Activated CD8-positive, alpha-beta memory T cell treated with anti-CD3 and anti-CD28 coated beads, Interleukin-2, amount 10 ng/mL, durations not matched to agents 7 days and 5 days (primary cell): Measurements from ENCODE around the gene EMP2. TPM values are rescaled to one million over a fixed set of nuclear protein-coding genes. Genes with fewer than 3 reads are reported as not detected.

Source experiments
- ATAC-seq: fragments of 150-1000 bp; cut with Tn5 transposase; one replicate; pipeline ENCODE4 v1.10.0; 2021; ENCODE audit warnings: moderate library complexity
- CTCF ChIA-PET: fragments of 350-600 bp; sonication (Branson Sonifier 250); formaldehyde crosslinking; loops from one replicate; lab custom pipeline; 2021; ENCODE audit warnings: antibody characterized with exemption; lab: Charles Lee
- DNase-seq: peaks from one replicate; pipeline ENCODE4 v3.0.0-alpha.2; 2020
- H3K27ac Mint-ChIP-seq: one replicate; pipeline ENCODE4 v1.8.0; 2021; ENCODE audit warnings: mild to moderate bottlenecking, mixed read lengths
- H3K27me3 Mint-ChIP-seq: one replicate; pipeline ENCODE4 v1.8.0; 2021; ENCODE audit warnings: mixed read lengths
- H3K36me3 Mint-ChIP-seq: one replicate; pipeline ENCODE4 v1.8.0; 2021; ENCODE audit warnings: mild to moderate bottlenecking, mixed read lengths
- H3K4me1 Mint-ChIP-seq: one replicate; pipeline ENCODE4 v1.8.0; 2021; ENCODE audit warnings: mixed read lengths
- H3K4me3 Mint-ChIP-seq: one replicate; pipeline ENCODE4 v1.8.0; 2021; ENCODE audit warnings: mild to moderate bottlenecking, moderate library complexity, mixed read lengths
- H3K9me3 Mint-ChIP-seq: one replicate; pipeline ENCODE4 v1.8.0; 2022; ENCODE audit warnings: low read depth, mixed read lengths
- total RNA-seq, 2 experiments: library from RNA; stranded (reverse); gene quantifications; one replicate each; pipeline ENCODE4 v1.2.3, GENCODE V29; 2021

Gene EMP2
- total RNA-seq, 2 experiments from 2014 or later, result not detected

DNA sequence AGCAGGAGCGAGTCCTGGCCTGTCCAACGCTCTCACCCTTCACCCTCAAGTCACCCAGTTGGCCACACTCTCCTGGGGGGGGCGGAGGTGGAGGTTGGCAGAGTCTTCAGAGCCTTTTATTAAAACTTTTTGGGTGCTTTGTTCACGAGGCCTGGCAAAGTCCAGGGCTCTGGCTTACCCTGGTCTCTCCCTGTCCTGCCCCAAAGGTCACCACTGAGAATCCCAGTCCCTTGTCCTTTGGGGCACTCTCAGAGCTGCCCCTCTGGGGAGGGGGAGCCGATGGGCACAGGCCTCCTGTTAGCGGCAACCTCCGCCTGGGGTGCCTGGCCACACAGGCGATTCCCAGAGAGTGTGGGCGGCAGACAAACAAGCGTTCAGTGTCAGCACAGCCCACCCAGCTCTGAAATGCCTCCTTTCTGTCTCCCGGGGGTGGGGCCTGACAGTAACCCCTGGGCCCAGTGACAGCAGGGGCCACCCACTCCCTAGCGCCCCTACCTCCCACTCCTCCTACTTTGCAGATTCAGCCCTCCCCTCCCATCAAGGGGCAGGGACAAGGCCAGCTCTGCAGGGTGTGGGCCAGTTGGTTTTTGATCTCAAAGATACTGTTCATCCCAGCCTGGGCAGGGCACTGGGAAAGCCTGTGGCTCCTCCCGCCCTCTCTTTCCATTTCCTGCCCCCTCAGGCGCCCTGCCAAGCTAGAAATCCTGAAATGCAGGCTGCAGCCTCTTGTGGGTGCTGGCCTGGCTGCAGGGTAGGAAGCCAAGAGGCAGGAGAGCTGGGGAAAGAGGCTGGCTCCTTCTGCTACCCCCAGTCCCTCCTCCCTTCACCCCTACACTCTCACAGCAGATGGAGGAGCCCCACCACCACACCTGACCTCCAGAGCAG lies 36.6 kb upstream of the EMP2 start:
- Mint-ChIP-seq H3K27me3 (peaks cover 20% of the 10 kb centered on the region), H3K9me3 (no peaks in the 10 kb centered on the region), H3K27ac (no peak overlapping the region), H3K36me3 (no peaks in the 10 kb centered on the region), H3K4me3 (no peak overlapping the region), H3K4me1 (no peaks in the 10 kb centered on the region)
- DNase-seq (no peak), ATAC-seq (no peak)
- CTCF ChIA-PET, result no interaction called here

DNA sequence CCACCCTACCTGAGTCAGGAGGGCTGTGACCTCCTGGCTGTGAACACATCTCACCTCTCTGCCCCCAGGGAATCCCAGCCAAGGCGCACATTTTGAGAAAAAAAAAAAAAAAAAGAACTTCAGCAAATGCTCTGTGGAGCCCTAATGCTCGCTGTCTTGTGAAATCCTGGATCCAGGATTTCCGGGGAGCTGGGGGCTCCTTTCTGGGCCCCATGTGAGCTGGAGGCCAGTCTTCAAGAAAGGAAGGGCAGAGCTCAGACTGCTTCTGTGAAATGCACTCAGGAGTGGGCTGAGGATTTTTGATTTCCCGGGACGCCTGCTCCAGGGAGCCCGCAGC lies 36.0 kb upstream of the EMP2 start:
- no peaks in the 10 kb centered on the region for H3K36me3 Mint-ChIP-seq
- ATAC-seq, result no peak
- H3K4me3 Mint-ChIP-seq, result no peak overlapping the region
- H3K27ac Mint-ChIP-seq, result no peak overlapping the region
- H3K9me3 Mint-ChIP-seq, result no peaks in the 10 kb centered on the region
- CTCF ChIA-PET, result no interaction called here
- no peak for DNase-seq
- peaks cover 20% of the 10 kb centered on the region for H3K27me3 Mint-ChIP-seq
- H3K4me1 Mint-ChIP-seq, result no peaks in the 10 kb centered on the region

DNA sequence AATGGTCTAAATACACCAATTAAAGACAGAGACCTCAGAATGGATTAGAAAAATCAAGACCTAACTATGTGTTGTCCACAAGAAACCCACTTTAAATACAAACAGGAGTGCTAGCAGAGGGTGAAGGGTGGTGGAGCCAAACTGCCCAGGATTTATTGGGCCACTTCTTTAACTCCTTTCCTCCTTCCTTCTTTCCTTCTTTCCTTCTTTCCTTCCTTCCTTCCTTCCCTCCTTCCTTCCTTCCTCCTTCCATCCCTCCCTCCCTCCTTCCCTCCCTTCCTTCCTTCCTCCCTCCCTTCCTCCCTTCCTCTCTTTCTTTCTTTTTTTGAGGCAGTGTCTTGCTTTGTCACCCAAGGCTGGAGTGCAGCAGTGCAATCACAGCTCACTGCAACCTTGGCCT lies 34.3 kb upstream of the EMP2 start:
- H3K27ac Mint-ChIP-seq, result no peak overlapping the region
- no peak overlapping the region for H3K4me3 Mint-ChIP-seq
- no peak for ATAC-seq
- no peak for DNase-seq
- CTCF ChIA-PET, result no interaction called here
- peaks cover 13% of the 10 kb centered on the region for H3K27me3 Mint-ChIP-seq
- no peaks in the 10 kb centered on the region for H3K9me3 Mint-ChIP-seq
- H3K36me3 Mint-ChIP-seq, result no peaks in the 10 kb centered on the region
- no peaks in the 10 kb centered on the region for H3K4me1 Mint-ChIP-seq

DNA sequence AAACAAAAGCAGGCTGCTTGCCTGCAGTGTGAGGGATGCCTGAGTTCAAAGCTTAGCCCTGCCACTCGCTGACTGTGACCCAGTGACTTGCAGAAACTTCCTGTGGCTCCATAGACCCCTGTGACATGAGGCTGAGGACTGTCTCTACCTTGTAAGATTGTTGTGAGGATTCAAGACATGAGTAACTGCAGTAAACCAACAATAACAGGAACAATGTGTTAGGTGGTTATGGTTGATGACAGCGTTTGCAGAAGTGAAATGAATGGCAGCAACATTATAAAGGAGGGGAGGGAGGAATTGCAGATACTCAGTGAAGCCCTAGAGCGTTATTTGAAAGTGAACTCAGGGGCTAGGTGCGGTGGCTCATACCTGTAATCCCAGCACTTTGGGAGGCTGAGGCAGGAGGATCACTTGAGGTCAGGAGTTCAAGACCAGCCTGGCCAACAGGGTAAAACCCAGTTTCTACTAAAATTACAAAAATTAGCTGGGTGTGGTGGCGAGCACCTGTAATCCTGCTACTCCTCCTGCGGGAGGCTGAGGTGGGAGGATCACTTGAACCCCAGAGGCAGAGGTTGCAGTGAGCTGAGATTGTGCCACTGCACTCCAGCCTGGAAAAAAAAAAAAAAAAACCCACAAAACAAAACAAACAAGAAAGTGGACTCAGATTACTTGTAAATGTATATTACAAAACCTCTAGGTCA lies 33.5 kb upstream of the EMP2 start:
- CTCF ChIA-PET, result no interaction called here
- Mint-ChIP-seq H3K36me3 (no peaks in the 10 kb centered on the region), H3K27ac (no peak overlapping the region), H3K9me3 (no peaks in the 10 kb centered on the region), H3K4me3 (no peak overlapping the region), H3K27me3 (peaks cover 6% of the 10 kb centered on the region), H3K4me1 (no peaks in the 10 kb centered on the region)
- DNase-seq (no peak), ATAC-seq (no peak)

DNA sequence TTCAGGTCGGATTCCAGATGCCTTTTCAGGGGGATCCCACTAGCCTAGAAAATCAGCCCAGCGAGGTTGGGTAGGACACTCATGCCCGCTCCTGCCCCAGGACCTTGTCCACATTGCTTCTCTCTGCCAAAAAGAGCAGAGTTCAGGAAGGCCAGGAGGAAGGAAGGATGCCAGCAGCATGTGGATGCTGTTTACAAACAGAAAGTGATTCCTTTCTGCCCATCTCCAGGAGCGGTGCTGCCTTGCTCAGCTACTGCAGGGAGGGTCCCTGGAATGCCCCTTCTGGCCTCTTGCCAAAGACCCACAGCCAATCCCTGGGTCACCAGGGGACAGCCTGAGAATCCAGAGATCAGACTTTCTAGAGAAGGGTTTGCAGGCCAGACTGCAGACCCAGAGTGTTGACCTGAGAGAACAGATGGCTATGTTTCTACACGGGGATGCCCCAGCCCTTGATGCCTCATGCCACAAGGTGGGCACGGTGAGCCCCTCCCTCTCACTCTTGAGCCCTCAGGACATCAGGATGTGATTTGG lies 32.3 kb upstream of the EMP2 start:
- Mint-ChIP-seq H3K27me3 (no peaks in the 10 kb centered on the region), H3K36me3 (no peaks in the 10 kb centered on the region), H3K4me1 (no peaks in the 10 kb centered on the region), H3K4me3 (no peak overlapping the region), H3K9me3 (no peaks in the 10 kb centered on the region), H3K27ac (no peak overlapping the region)
- ATAC-seq, result no peak
- DNase-seq, result no peak
- CTCF ChIA-PET, result no interaction called here

DNA sequence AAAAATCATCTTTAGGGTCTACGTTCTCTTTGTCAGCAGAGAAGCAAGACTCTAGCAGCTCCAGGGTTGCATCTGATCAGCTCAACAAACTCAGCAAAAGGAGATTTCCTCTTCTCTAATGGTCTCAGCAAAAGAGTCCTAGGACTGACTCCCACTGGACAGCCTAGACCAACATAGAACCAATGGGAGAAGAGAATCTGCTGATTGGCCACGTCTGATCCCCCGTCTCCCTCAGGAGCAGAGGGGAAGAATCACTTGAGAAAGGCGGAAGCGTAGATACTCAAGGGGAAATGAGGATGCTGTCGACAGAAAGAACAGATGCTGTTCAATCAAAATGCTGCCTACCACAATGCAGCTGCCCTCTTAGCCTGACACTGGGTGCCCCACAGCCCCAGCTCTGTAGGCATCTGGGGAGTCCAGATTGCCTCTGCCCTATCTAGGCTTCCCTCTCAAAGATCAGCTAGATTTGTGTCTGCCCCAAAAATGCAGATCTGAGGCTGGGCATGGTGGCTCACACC lies 31.5 kb upstream of the EMP2 start:
- no peak overlapping the region for H3K4me3 Mint-ChIP-seq
- DNase-seq, result no peak
- CTCF ChIA-PET, result no interaction called here
- H3K27ac Mint-ChIP-seq, result no peak overlapping the region
- H3K36me3 Mint-ChIP-seq, result no peaks in the 10 kb centered on the region
- H3K4me1 Mint-ChIP-seq, result no peaks in the 10 kb centered on the region
- H3K27me3 Mint-ChIP-seq, result no peaks in the 10 kb centered on the region
- no peak for ATAC-seq
- H3K9me3 Mint-ChIP-seq, result no peaks in the 10 kb centered on the region

DNA sequence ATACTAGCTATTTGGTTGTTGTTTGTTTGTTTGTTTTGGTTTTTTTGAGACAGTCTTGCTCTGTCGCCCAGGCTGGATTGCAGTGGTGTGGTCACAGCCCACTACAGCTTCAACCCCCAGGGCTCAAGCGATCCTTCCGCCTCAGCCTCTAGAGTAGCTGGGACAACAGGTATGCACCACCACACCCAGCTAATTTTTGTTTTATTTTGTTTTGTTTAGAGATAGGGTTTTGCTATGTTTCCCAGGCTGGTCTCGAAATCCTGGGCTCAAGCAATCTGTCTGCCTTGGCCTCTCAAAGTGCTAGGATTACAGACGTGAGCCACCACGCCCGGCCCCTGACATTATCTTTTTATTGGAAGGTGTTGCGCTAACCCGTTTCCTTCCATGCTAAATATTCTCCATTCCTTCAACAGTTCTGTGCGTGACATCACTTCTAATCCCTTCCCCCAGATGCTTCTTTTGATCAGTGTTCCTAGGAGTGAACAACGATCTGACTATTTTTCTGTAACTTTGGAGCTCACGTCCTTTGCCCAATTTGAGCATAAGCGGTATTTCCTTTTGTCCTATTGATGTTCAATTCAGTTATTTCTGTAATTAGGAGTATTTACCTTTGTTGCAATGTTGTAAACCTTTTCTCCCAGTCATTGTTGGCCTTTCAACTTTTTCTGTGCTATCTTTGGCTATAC lies 30.2 kb upstream of the EMP2 start:
- Mint-ChIP-seq H3K27ac (no peak overlapping the region), H3K36me3 (no peaks in the 10 kb centered on the region), H3K4me1 (no peaks in the 10 kb centered on the region), H3K9me3 (no peaks in the 10 kb centered on the region), H3K27me3 (no peaks in the 10 kb centered on the region), H3K4me3 (no peak overlapping the region)
- ATAC-seq, result no peak
- no peak for DNase-seq
- CTCF ChIA-PET, result no interaction called here

DNA sequence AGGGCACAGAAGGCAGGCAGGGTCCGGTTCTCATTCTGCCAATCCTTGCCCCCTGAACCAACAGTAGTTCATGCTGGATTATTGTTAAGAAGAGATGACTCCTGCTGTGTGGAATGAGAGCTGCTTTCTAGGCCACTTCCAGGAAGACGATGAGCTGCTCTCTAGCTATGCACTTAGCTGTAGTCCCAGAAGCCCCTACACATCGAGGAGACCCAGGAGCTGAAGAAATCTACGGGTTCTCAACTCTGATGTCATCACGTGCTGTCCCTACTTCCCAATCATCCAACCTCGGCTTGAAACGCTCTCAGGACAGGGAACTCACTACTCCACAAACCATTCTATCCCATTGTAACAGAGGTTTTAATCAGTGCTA lies 29.0 kb upstream of the EMP2 start:
- CTCF ChIA-PET, result no interaction called here
- DNase-seq (no peak), ATAC-seq (no peak)
- no peak overlapping the region for H3K4me3 Mint-ChIP-seq
- H3K27ac Mint-ChIP-seq, result no peak overlapping the region
- H3K9me3 Mint-ChIP-seq, result no peaks in the 10 kb centered on the region
- no peaks in the 10 kb centered on the region for H3K4me1 Mint-ChIP-seq
- H3K27me3 Mint-ChIP-seq, result no peaks in the 10 kb centered on the region
- no peaks in the 10 kb centered on the region for H3K36me3 Mint-ChIP-seq

DNA sequence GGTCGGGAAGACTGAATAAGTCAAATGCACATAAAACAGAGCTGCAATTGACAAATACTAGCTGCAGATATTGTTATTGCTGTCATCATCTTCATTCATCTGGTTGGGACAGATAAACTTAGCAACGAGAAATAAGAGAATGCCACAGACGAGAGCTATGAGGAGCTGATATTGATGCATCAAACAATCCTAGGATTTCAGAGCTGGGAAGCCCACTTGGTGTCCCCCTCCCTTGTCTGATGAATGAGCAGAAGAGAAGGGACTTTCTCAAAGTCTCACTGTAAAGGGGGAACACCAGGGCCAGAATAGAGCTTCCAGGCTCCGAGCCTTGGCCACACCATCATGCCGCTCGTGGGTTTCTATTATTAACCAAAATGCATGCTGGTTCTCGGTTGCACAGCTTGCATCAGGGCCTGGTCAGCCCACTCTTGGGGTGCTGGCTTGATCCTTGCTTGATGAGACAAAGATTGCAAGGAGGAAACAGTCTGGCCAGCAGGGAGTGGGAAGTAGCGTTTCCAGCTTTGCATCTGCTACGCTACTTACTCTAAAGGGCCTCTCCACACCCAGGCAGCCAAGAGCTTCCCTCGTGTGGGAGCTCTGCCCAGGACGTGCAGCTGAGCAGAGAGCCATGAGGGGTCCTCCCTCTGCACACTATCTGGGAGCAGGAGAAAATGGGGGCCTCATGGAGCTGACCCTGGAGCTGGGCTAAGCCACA lies 28.4 kb upstream of the EMP2 start:
- ATAC-seq (no peak), DNase-seq (no peak)
- Mint-ChIP-seq H3K27me3 (no peaks in the 10 kb centered on the region), H3K4me1 (no peaks in the 10 kb centered on the region), H3K27ac (no peak overlapping the region), H3K4me3 (no peak overlapping the region), H3K36me3 (no peaks in the 10 kb centered on the region), H3K9me3 (no peaks in the 10 kb centered on the region)
- CTCF ChIA-PET, result no interaction called here

DNA sequence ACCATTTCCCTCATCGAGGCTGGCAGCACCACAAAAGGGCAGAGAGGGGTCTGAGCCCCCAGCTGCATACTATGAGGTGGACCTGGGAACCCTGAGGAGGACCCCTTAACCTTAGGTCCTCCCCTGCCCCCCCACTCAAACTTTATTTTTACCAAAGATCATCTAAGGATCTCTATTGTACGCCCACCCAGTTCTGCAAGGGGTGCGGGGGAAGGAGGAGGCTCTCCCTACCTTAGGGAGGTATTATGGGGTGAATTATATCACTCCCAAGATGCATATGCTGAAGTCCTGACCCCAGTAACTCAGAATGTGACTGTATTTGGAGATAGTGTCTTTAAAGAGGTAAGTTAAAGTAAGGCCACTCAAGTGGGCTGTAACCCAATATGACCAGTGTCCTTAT lies 26.8 kb upstream of the EMP2 start:
- no peaks in the 10 kb centered on the region for H3K27me3 Mint-ChIP-seq
- DNase-seq (no peak), ATAC-seq (no peak)
- H3K27ac Mint-ChIP-seq, result no peak overlapping the region
- H3K9me3 Mint-ChIP-seq, result no peaks in the 10 kb centered on the region
- no peak overlapping the region for H3K4me3 Mint-ChIP-seq
- H3K36me3 Mint-ChIP-seq, result no peaks in the 10 kb centered on the region
- no peaks in the 10 kb centered on the region for H3K4me1 Mint-ChIP-seq
- CTCF ChIA-PET, result no interaction called here

- Mint-ChIP-seq H3K27me3 (no peaks in the 10 kb centered on the region), H3K4me3 (no peak overlapping the region), H3K4me1 (no peaks in the 10 kb centered on the region), H3K36me3 (no peaks in the 10 kb centered on the region), H3K9me3 (no peaks in the 10 kb centered on the region), H3K27ac (no peak overlapping the region)
- ATAC-seq (no peak), DNase-seq (no peak)
- CTCF ChIA-PET, result no interaction called here
Measured at GRCh38 chr16:10606607-10607006, 26.2 kb upstream of the EMP2 start.

- no peaks in the 10 kb centered on the region for H3K4me1 Mint-ChIP-seq
- DNase-seq (no peak), ATAC-seq (no peak)
- H3K9me3 Mint-ChIP-seq, result no peaks in the 10 kb centered on the region
- H3K27ac Mint-ChIP-seq, result no peak overlapping the region
- no peaks in the 10 kb centered on the region for H3K27me3 Mint-ChIP-seq
- H3K36me3 Mint-ChIP-seq, result no peaks in the 10 kb centered on the region
- H3K4me3 Mint-ChIP-seq, result no peak overlapping the region
- CTCF ChIA-PET, result no interaction called here
Measured at GRCh38 chr16:10605636-10606035, 25.2 kb upstream of the EMP2 start.
